SH-SY5Y (cell line): ENCODE measurements around the gene PRMT7.

Source experiments
- GATA2 ChIP-seq: IDR thresholded peaks from 2 replicates; pipeline ENCODE4 v1.6.1; 2011; ENCODE audit warnings: mild to moderate bottlenecking, low read depth, low read length
- GATA3 ChIP-seq: IDR thresholded peaks from 2 replicates; pipeline ENCODE4 v1.6.1; 2011; ENCODE audit warnings: low read depth, mild to moderate bottlenecking, low read length, moderate library complexity

The PRMT7 gene

DNA sequence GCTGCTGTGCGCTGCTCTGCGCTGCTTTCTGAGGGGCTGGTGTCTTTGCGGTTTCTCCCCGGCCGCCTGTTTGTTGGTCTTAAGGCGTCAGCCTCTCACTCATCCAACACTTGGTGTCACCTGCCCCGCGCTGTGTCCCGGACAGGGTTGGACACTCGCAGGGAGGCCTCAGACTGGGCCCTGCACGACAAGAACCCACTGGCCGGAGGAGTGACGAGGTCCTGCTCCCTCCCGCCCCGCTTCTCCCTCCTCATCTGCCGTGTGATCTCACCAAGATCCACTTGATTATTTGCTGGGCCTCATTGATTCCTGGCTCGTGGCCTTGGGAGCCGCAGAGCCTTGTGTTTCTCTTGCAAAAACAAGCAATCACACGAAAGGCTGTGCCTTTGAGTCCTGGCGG is 56.6 kb downstream of the PRMT7 start:
- TF ChIP-seq GATA3 = no peak
- TF ChIP-seq GATA2 = no peak

GRCh38 chr16:68367891-68368290 is 57.1 kb downstream of the PRMT7 start:
- TF ChIP-seq GATA2 (no peak), GATA3 (no peak)

GRCh38 chr16:68368301-68368888 is 57.6 kb downstream of the PRMT7 start:
- no peak for TF ChIP-seq GATA3
- no peak for TF ChIP-seq GATA2

DNA sequence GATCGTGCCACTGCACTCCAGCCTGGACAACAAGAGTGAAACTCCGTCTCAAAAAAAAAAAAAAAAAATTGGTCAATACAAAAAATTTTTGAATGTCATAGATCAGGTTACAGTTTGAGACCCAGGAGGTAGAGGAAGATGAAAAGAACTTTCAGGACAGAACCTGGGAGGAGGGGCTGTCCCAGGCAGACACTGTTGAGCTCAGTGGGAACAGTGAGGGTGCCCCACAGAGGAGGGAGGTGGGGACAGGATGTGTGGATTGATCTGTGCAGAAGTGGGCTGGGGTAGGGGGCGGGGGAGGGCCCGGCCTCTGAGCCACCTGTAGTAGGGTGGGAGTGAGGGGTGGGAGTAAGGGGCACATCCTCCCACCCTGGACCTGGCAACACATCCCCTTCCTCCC is 58.3 kb downstream of the PRMT7 start:
- no peak for TF ChIP-seq GATA2
- no peak for TF ChIP-seq GATA3

DNA sequence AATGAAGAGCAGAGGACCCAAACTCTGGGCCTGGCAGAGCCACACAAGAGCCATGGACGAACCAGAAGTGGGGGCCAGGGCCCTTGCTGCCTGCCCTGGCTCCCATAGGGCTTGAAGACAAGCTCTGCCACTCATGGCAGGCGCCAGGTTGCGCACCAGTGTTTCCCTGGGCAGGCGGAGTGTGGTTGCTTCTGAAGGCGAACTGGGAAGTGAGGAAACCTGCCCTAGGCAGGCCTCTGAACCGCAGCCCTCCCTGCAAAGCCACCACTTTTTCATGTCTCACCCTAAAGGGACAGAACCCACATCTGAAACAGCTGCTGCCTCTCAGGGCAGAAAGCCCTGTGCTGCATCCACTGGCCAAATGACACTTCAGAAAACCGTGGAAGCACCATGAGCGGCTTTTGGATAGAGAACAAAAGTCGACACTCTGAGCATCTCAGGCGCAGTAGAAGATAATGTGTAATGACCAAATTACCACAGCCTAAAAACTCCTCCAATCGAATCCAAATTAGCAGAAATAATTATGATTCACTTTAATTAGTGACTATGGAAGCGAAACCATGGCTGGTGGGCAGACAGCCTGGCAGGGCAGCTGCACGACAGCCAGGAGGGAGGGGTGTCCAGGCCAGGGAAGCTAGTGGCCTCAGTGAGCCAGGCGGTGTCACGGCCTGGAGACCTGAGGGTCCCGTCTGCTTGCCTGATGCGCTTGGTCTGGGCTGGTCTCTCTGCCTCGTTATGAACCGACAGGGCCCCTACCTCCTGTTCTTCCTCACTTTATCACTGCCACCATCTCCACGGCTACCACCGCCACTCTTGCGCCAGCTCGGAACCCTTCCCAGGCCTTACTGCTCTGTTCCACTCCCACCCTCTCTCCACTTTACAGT is 59.1 kb downstream of the PRMT7 start:
- no peak; the same call in 1 of the 2 replicates for TF ChIP-seq GATA2
- TF ChIP-seq GATA3 = no peak

DNA sequence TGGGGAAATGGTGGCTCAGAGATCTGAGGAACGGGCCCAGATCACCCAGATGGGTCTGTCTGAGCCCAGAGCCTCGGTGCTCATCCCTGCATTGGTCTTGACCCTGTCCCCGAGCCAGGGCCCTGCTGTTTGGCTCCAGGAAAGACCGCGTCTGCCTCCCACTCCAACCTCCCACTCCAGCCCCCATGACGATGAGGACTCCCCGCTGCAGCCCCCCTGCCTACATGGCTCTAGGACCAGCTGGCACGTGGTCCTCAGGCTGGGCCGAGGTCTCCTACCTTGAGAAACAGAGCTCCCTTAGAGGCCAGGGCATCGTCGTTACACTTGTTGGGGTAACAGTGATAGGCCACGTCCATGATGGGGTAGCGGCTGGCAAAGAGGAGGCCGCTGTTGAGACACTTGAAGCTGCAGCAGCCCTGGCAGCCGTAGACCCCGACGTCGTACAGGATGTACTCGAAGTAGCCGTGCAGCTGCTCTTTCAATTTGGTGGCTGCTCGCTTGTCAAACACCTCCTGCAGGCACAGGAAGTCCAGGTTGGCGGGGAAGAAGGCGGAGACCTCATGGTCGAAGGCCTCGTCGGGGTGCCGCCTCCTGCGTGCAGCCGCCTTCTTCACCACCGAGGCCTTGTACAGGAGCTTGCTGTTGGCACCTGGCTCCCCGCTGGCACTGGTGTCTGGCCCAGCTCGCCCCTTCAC is 59.9 kb downstream of the PRMT7 start:
- TF ChIP-seq GATA2 (no peak), GATA3 (no peak)

DNA sequence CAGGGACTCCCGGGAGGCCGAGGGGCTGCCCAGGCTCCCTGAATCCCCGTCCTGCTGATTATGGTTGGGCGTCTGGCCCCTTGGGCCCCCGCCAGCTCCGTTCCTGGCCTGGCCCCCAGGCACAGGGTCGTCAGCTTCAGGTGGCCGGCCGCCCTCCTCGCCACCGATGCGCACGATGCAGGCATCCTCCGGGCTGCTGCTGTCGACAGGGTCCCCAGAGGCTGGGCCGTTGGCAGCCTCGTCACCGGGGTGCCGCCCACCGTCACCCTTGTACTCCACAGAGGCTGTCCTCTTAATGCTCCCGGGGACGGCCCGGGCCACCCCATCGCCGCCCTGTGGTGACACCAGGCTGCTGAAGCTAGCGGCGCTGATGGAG is 60.4 kb downstream of the PRMT7 start:
- no peak for TF ChIP-seq GATA2
- TF ChIP-seq GATA3 = no peak

DNA sequence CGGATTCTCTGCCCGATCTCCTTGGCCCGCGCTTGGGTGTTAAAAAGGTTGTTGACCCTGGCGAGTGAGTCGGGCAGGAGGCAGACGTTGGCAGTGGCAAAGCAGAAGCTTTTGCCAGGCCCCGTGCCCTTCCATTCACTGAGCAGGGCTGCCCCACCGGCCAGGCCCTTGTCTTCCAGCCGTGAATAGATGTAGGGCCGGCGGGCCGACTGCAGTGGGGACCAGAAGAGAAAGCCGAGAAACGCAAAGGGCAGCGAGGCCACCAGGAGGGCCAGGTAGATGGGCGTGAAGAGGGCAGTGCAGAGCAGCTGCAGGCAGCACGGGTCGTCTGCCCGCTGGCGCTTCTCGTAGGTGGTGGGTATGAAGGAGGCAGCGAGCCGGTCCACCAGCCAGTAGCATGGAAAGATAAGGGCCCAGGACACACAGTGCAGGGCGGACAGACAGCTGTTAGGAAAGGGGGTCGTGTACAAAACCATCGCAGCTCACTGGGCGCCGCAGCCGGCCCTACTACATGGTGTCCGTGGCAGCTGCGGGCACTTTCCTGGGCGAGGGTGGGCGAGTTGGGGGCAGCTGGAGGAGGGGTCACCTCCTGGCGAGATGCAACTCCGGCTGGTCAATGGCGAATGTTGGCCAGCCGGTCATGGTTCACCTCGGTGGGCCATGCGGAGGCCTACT is 61.0 kb downstream of the PRMT7 start:
- TF ChIP-seq GATA2 (no peak), GATA3 (no peak)

- TF ChIP-seq GATA2 = no peak
- TF ChIP-seq GATA3 = no peak
These were observed 61.5 kb downstream of the PRMT7 start for GRCh38 chr16:68372381-68372720.

GRCh38 chr16:68372806-68373205 is 62.0 kb downstream of the PRMT7 start:
- no peak for TF ChIP-seq GATA2
- TF ChIP-seq GATA3 = no peak

DNA sequence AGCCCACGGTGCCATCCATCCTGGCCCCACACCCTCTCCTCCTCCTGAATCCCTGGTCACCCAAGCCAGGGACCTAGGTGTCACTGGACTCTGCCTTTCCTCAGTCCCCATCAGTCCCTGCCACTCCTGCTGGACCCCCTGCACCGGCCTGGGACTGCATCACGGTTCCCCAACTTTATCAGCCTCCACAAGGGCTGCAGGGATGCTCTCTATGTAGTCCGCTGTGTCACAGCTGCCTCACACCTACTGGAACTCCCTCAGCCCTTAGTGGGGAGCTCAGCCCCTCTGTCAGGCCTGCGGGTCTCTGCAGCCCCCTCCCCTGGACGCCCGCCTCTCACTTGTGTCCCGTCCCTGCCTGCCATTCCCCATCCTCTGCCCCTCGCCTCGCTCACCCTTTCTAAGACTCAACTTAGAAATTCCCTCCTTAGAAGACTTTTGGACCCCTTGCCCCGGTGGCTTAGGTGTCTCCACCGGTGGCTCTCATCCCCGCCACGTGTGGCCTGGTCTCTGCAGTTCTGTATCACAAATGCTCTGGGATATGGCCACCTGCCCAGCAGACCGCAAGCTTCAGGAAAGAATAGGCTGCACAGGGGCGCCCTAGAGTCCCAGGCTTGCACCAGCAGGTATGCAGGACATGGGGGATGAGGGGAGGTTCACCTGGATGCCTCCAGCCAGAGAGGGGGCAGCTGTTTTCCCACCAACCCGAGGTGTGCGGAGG is 62.9 kb downstream of the PRMT7 start:
- no peak for TF ChIP-seq GATA2
- TF ChIP-seq GATA3 = no peak

DNA sequence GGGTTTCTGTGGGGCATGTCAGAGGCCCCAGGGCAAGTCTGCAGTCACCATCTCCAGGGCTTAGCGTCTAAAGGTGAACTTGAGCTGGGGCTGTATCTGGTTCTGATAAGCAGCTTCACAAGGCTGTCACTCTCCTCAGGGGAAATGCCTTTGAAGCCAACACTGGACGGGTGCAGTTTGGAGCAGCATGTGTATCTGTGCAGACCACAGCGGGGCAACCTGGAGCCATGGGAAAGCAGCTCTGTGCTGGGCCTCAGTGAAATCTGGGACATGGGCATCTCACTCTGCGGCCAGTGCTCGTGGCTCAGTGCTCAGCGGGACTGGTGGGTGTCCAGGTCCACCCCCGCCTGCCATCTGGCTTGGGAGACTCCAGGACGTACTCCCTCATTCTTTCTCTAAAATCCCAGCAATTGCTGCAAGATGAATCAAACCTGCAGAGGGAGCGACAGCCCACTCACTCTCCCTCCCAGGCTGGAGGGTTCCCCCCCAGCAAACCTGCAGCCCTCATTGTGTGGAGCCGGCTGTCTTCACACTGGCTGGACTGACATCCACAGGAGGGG is 63.5 kb downstream of the PRMT7 start:
- TF ChIP-seq GATA2 (no peak), GATA3 (no peak)

- TF ChIP-seq GATA2 (no peak), GATA3 (no peak)
These were observed 64.3 kb downstream of the PRMT7 start for GRCh38 chr16:68374961-68375660.
